IMR-90 (cell line): ENCODE results near the gene TCP11.

Experiments
- CHD1 ChIP-seq: IDR thresholded peaks from 2 replicates; pipeline ENCODE4 v1.6.1; 2012; ENCODE audit warnings: low read depth, low read length, improper control_type of control experiment
- MAFK ChIP-seq: IDR thresholded peaks from 2 replicates; pipeline ENCODE4 v1.6.1; 2012; ENCODE audit warnings: low read depth, low read length, improper control_type of control experiment
- POLR2A ChIP-seq: IDR thresholded peaks from 2 replicates; pipeline ENCODE4 v1.6.1; 2012; ENCODE audit warnings: mild to moderate bottlenecking, low read depth, low read length
- TF ChIP-seq, protein P1 (sequence below): conservative IDR thresholded peaks from 2 replicates; pipeline ENCODE4 v1.5.1; 2012; ENCODE audit warnings: mild to moderate bottlenecking, low read depth, low read length, improper control_type of control experiment
- TF ChIP-seq, protein P2 (sequence below): fragments of 150-350 bp; IDR thresholded peaks from 2 replicates; pipeline ENCODE4 v1.6.1; 2016; ENCODE audit warnings: low read depth, mild to moderate bottlenecking, low read length, moderate library complexity, borderline replicate concordance
- TF ChIP-seq, protein P3 (sequence below): fragments of 150-350 bp; IDR thresholded peaks from 2 replicates; pipeline ENCODE4 v1.6.1; 2017; ENCODE audit warnings: mild to moderate bottlenecking, antibody characterized with exemption, low read length, low read depth

DNA sequence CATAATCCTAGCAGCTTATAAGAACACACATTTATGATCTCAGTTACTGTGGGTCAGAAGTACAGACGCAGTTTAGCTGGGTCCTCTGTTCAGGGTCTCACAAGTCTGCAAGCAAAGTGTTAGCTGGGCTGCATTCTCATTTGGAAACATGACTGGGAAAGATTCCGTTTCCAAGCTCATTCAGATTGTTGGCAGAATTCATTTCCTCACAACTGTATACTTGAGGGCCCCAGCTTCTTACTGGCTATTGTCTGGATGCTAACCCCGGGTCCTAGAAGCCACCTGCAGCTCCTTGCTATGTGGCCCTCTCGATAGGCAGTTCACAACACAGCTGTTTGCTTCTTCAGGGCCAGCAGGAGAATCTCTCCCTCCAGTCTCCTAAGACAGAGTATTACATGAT is 13.1 kb downstream of the TCP11 start:
- TF ChIP-seq, protein P1, sequence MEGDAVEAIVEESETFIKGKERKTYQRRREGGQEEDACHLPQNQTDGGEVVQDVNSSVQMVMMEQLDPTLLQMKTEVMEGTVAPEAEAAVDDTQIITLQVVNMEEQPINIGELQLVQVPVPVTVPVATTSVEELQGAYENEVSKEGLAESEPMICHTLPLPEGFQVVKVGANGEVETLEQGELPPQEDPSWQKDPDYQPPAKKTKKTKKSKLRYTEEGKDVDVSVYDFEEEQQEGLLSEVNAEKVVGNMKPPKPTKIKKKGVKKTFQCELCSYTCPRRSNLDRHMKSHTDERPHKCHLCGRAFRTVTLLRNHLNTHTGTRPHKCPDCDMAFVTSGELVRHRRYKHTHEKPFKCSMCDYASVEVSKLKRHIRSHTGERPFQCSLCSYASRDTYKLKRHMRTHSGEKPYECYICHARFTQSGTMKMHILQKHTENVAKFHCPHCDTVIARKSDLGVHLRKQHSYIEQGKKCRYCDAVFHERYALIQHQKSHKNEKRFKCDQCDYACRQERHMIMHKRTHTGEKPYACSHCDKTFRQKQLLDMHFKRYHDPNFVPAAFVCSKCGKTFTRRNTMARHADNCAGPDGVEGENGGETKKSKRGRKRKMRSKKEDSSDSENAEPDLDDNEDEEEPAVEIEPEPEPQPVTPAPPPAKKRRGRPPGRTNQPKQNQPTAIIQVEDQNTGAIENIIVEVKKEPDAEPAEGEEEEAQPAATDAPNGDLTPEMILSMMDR, result no peak
- no peak for TF ChIP-seq POLR2A
- TF ChIP-seq, protein P2, sequence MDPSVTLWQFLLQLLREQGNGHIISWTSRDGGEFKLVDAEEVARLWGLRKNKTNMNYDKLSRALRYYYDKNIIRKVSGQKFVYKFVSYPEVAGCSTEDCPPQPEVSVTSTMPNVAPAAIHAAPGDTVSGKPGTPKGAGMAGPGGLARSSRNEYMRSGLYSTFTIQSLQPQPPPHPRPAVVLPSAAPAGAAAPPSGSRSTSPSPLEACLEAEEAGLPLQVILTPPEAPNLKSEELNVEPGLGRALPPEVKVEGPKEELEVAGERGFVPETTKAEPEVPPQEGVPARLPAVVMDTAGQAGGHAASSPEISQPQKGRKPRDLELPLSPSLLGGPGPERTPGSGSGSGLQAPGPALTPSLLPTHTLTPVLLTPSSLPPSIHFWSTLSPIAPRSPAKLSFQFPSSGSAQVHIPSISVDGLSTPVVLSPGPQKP, result no peak
- TF ChIP-seq, protein P3, sequence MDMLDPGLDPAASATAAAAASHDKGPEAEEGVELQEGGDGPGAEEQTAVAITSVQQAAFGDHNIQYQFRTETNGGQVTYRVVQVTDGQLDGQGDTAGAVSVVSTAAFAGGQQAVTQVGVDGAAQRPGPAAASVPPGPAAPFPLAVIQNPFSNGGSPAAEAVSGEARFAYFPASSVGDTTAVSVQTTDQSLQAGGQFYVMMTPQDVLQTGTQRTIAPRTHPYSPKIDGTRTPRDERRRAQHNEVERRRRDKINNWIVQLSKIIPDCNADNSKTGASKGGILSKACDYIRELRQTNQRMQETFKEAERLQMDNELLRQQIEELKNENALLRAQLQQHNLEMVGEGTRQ, result no peak
- TF ChIP-seq MAFK, result no peak
- no peak for TF ChIP-seq CHD1
